HepG2 (cell line): ENCODE results near the gene AGAP3. TPM values are rescaled to one million over a fixed set of nuclear protein-coding genes. Genes with fewer than 3 reads are reported as not detected.

Experiments
- ADNP ChIP-seq: sonication (generic); formaldehyde crosslinking; IDR thresholded peaks from 2 replicates; pipeline ENCODE4 v1.4.0; 2020; ENCODE audit warnings: missing genetic modification reagents
- AKNA ChIP-seq: sonication (generic); formaldehyde crosslinking; IDR thresholded peaks from 2 replicates; pipeline ENCODE4 v1.4.0; 2020; ENCODE audit warnings: missing genetic modification reagents, borderline replicate concordance
- CHD2 ChIP-seq: IDR thresholded peaks from 2 replicates; pipeline ENCODE4 v1.6.1; 2011; ENCODE audit warnings: low read depth, low read length, improper control_type of control experiment
- DNMT3B ChIP-seq: conservative IDR thresholded peaks from 2 replicates; pipeline ENCODE4 v1.6.1; 2016; ENCODE audit warnings: missing biosample characterization, control low read depth
- DR1 ChIP-seq: sonication (generic); formaldehyde crosslinking; IDR thresholded peaks from 2 replicates; pipeline ENCODE4 v1.8.0; 2021; ENCODE audit warnings: mild to moderate bottlenecking, missing genetic modification reagents, inconsistent platforms
- ELF3 ChIP-seq: IDR thresholded peaks from 2 replicates; pipeline ENCODE4 v1.6.1; 2016; ENCODE audit warnings: missing genetic modification reagents, missing compliant biosample characterization
- GTF2F1 ChIP-seq: fragments of 150-350 bp; IDR thresholded peaks from 2 replicates; pipeline ENCODE4 v1.6.1; 2014; ENCODE audit warnings: low read length
- HES4 ChIP-seq: sonication (generic); formaldehyde crosslinking; IDR thresholded peaks from 2 replicates; pipeline ENCODE4 v1.9.0; 2021; ENCODE audit warnings: mild to moderate bottlenecking, missing genetic modification reagents, borderline replicate concordance
- HNRNPLL ChIP-seq: fragments of 200-400 bp; formaldehyde crosslinking; IDR thresholded peaks from 2 replicates; pipeline ENCODE4 v1.6.1; 2017; ENCODE audit warnings: mild to moderate bottlenecking, low read depth, low read length; ENCODE audit not compliant: poor library complexity, severe bottlenecking
- JUN ChIP-seq: sonication (generic); formaldehyde crosslinking; IDR thresholded peaks from 2 replicates; pipeline ENCODE4 v1.4.0; 2020; ENCODE audit warnings: mild to moderate bottlenecking, missing genetic modification reagents
- KDM4B ChIP-seq: sonication (generic); formaldehyde crosslinking; IDR thresholded peaks from 2 replicates; pipeline ENCODE4 v1.4.0; 2020; ENCODE audit warnings: missing genetic modification reagents
- MATR3 ChIP-seq: sonication (generic); formaldehyde crosslinking; IDR thresholded peaks from 2 replicates; pipeline ENCODE4 v1.4.0; 2020; ENCODE audit warnings: missing genetic modification reagents
- MBD4 ChIP-seq: IDR thresholded peaks from 2 replicates; pipeline ENCODE4 v1.6.1; 2012; ENCODE audit warnings: low read length, inconsistent platforms, borderline replicate concordance
- MIXL1 ChIP-seq: IDR thresholded peaks from 2 replicates; pipeline ENCODE4 v1.6.1; 2016
- MYPOP ChIP-seq: sonication (generic); formaldehyde crosslinking; IDR thresholded peaks from 2 replicates; pipeline ENCODE4 v1.8.1; 2023; ENCODE audit warnings: mild to moderate bottlenecking, moderate library complexity, missing genetic modification reagents
- NCOA1 ChIP-seq: sonication (generic); formaldehyde crosslinking; IDR thresholded peaks from 2 replicates; pipeline ENCODE4 v1.9.0; 2021; ENCODE audit warnings: missing genetic modification reagents
- NFE2L2 ChIP-seq: fragments of 150-350 bp; IDR thresholded peaks from 2 replicates; pipeline ENCODE4 v1.6.1; 2014; ENCODE audit warnings: low read length
- NFKB2 ChIP-seq: sonication (generic); formaldehyde crosslinking; IDR thresholded peaks from 2 replicates; pipeline ENCODE4 v1.4.0; 2020; ENCODE audit warnings: missing genetic modification reagents, borderline replicate concordance
- NKX3-1 ChIP-seq: sonication (generic); formaldehyde crosslinking; IDR thresholded peaks from 2 replicates; pipeline ENCODE4 v1.5.0; 2020; ENCODE audit warnings: missing genetic modification reagents
- POLR2G ChIP-seq: fragments of 200-400 bp; formaldehyde crosslinking; IDR thresholded peaks from 2 replicates; pipeline ENCODE4 v1.6.1; 2018; ENCODE audit warnings: mild to moderate bottlenecking, low read depth, low read length, moderate library complexity
- RELA ChIP-seq: sonication (generic); formaldehyde crosslinking; IDR thresholded peaks from 2 replicates; pipeline ENCODE4 v1.4.0; 2020; ENCODE audit warnings: missing genetic modification reagents
- SALL2 ChIP-seq: sonication (generic); formaldehyde crosslinking; IDR thresholded peaks from 2 replicates; pipeline ENCODE4 v1.8.1; 2023; ENCODE audit warnings: mild to moderate bottlenecking, missing genetic modification reagents, inconsistent platforms
- SSRP1 ChIP-seq: IDR thresholded peaks from 2 replicates; pipeline ENCODE4 v1.6.1; 2016; ENCODE audit warnings: control low read depth
- TMF1 ChIP-seq: sonication (generic); formaldehyde crosslinking; IDR thresholded peaks from 2 replicates; pipeline ENCODE4 v1.8.1; 2022; ENCODE audit warnings: low read depth, missing genetic modification reagents
- TP53 ChIP-seq: sonication (generic); formaldehyde crosslinking; conservative IDR thresholded peaks from 2 replicates; pipeline ENCODE4 v1.4.0; 2020; ENCODE audit warnings: missing genetic modification reagents
- ZKSCAN8 ChIP-seq: IDR thresholded peaks from 2 replicates; pipeline ENCODE4 v1.6.1; 2016; ENCODE audit warnings: borderline replicate concordance, missing genetic modification reagents, missing compliant biosample characterization
- ZNF251 ChIP-seq: sonication (generic); formaldehyde crosslinking; IDR thresholded peaks from 2 replicates; pipeline ENCODE4 v1.9.0; 2021; ENCODE audit warnings: mild to moderate bottlenecking, missing genetic modification reagents
- ZNF274 ChIP-seq: sonication (generic); formaldehyde crosslinking; IDR thresholded peaks from 2 replicates; pipeline ENCODE4 v1.5.1; 2020; ENCODE audit warnings: mild to moderate bottlenecking, missing genetic modification reagents
- ZNF780A ChIP-seq: sonication (generic); formaldehyde crosslinking; IDR thresholded peaks from 2 replicates; pipeline ENCODE4 v1.8.0; 2022; ENCODE audit warnings: mild to moderate bottlenecking, missing genetic modification reagents, moderate library complexity
- polyA plus RNA-seq, 8 experiments: library from polyadenylated mRNA; depleted of rRNA in 3 of 8; stranded (reverse) in 7 of 8; unstranded in 1 of 8; fragments of >200 nt; fragmentation: Illumina TruSeq in 4 of 8; extraction: Trizol in 4 of 8; gene quantifications; 2 replicates each; pipeline versions ENCODE4 v1.2.1 to v1.2.3, GENCODE V29; 2011 to 2016; ENCODE audit warnings: low read depth in 4 of 8, missing spikeins in 1 of 8, mixed read lengths in 1 of 8; ENCODE audit not compliant: insufficient read depth in 1 of 8
- total RNA-seq, 5 experiments: library from RNA; depleted of rRNA; stranded (reverse); fragments of >200 nt; fragmentation: Illumina TruSeq; extraction: Trizol; gene quantifications; 2 replicates each; pipeline ENCODE4 v1.2.3, GENCODE V29; 2016; ENCODE audit warnings: low read depth in 1 of 5

The AGAP3 gene
- total and polyA plus RNA-seq, 2 of the 13 experiments (the other 11 are each of a cell fraction or from before 2014, with no cell fraction given) = 31.3 to 61.4 TPM

GRCh38 chr7:151083071-151083823 is 3.0 kb upstream of the AGAP3 start, which contains the start of gene TMUB1 (continued):
- TF ChIP-seq ZNF274 (CRISPR knock-in tag) (0 out of 2 replicates have a peak, but pooled peaks have one; percentile 53), MIXL1 (no peak), NCOA1 (no peak), RELA (no peak), ZNF780A (no peak), TMF1 (no peak), POLR2G (peak; percentile 48; the same call in 1 of the 2 replicates), CHD2 (0 out of 2 replicates have a peak, but pooled peaks have one; percentile 46), GTF2F1 (no peak), JUN (CRISPR knock-in tag) (no peak), KDM4B (no peak), SSRP1 (CRISPR knock-in tag) (no peak), DNMT3B (CRISPR knock-in tag) (no peak), AKNA (no peak), ZNF251 (CRISPR knock-in tag) (no peak), HNRNPLL (peak; percentile 30), MBD4 (no peak), NFE2L2 (no peak), MYPOP (CRISPR knock-in tag) (no peak), NKX3-1 (CRISPR knock-in tag) (no peak), HES4 (CRISPR knock-in tag) (no peak), NFKB2 (CRISPR knock-in tag) (peak; percentile 48; the same call in 1 of the 2 replicates), ADNP (no peak), SALL2 (CRISPR knock-in tag) (peak; percentile 48; the same call in 1 of the 2 replicates), TP53 (CRISPR knock-in tag) (no peak), DR1 (CRISPR knock-in tag) (no peak), ELF3 (no peak; the same call in 1 of the 2 replicates), ZKSCAN8 (CRISPR knock-in tag) (no peak), MATR3 (CRISPR knock-in tag) (no peak)
